Glutamatergic neuron (in vitro differentiated cells): ENCODE results near the gene TMEM63B. TPM values are rescaled to one million over a fixed set of nuclear protein-coding genes. Genes with fewer than 3 reads are reported as not detected.

Source experiments
- DNase-seq: peaks from one replicate; pipeline ENCODE4 v3.0.0; 2022
- H3K27ac Mint-ChIP-seq: one replicate; pipeline ENCODE4 v1.8.0; 2020; ENCODE audit warnings: mild to moderate bottlenecking, mixed read lengths, inconsistent platforms; ENCODE audit not compliant: unreplicated experiment
- H3K27me3 Mint-ChIP-seq: one replicate; pipeline ENCODE4 v1.8.0; 2020; ENCODE audit warnings: mild to moderate bottlenecking, moderate library complexity, mixed read lengths, inconsistent platforms; ENCODE audit not compliant: unreplicated experiment
- H3K36me3 Mint-ChIP-seq: one replicate; pipeline ENCODE4 v1.8.0; 2020; ENCODE audit warnings: mild to moderate bottlenecking, mixed read lengths, inconsistent platforms; ENCODE audit not compliant: unreplicated experiment
- H3K4me1 Mint-ChIP-seq: one replicate; pipeline ENCODE4 v1.8.0; 2020; ENCODE audit warnings: mild to moderate bottlenecking, low read depth, mixed read lengths, inconsistent platforms; ENCODE audit not compliant: unreplicated experiment
- H3K4me3 Mint-ChIP-seq: one replicate; pipeline ENCODE4 v1.8.0; 2020; ENCODE audit warnings: mild to moderate bottlenecking, mixed read lengths, inconsistent platforms; ENCODE audit not compliant: unreplicated experiment
- H3K9me3 Mint-ChIP-seq: one replicate; pipeline ENCODE4 v1.8.0; 2020; ENCODE audit warnings: mild to moderate bottlenecking, moderate library complexity, mixed read lengths, inconsistent platforms; ENCODE audit not compliant: unreplicated experiment
- CTCF ChIP-seq: fragments of 200-600 bp; sonication (generic); IDR thresholded peaks from one replicate; pipeline ENCODE4 v1.5.0; 2021; ENCODE audit not compliant: partially characterized antibody, unreplicated experiment
- total RNA-seq: library from RNA; stranded (reverse); fragmentation: NEBNext Ultra II Directional; extraction: Animal tissue kit (Norgen Biotek cat#: 25700); gene quantifications from one replicate; pipeline ENCODE4 v1.2.1, GENCODE V29; 2021; ENCODE audit not compliant: unreplicated experiment

Gene TMEM63B
- total RNA-seq, 1 donor from 2014 or later, result 148 TPM

- no peak for TF ChIP-seq CTCF
Measured at GRCh38 chr6:44111434-44112417, 15.6 kb upstream of the TMEM63B start.

DNA sequence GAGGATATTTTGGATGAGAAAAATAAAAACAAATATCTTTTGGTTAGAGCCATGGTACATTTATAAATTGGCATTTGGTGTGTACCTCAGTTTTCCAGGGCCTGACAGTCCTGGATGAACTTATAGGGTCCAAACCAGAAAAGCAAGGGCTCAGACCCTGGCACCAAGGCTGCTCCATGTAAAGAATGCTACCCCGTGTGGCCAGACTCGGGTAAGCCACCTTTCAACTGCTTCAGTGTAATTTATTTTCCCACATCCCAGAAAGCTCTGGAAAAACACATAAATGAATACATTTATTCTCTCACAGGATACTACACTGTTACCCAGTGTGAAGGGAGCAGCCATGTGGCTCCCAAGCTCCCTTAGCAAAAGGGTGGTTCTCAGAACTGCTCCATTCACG, 13.9 kb upstream of the TMEM63B start:
- Mint-ChIP-seq H3K4me3 (no peak overlapping the region), H3K27me3 (no peaks in the 10 kb centered on the region), H3K36me3 (no peaks in the 10 kb centered on the region), H3K4me1 (peaks cover 3% of the 10 kb centered on the region), H3K27ac (no peak overlapping the region), H3K9me3 (no peaks in the 10 kb centered on the region)
- TF ChIP-seq CTCF, result peak; percentile 39
- no peak for DNase-seq

More at GRCh38 chr6:44111434-44112417, 15.6 kb upstream of the TMEM63B start:
- Mint-ChIP-seq H3K36me3 (no peaks in the 10 kb centered on the region), H3K27me3 (no peaks in the 10 kb centered on the region), H3K4me1 (peaks cover 3% of the 10 kb centered on the region), H3K4me3 (no peak overlapping the region), H3K9me3 (no peaks in the 10 kb centered on the region), H3K27ac (no peak overlapping the region)
- no peak for DNase-seq

- H3K4me3 Mint-ChIP-seq, result no peak overlapping the region
- H3K9me3 Mint-ChIP-seq, result no peaks in the 10 kb centered on the region
- H3K4me1 Mint-ChIP-seq, result peaks cover 3% of the 10 kb centered on the region
- DNase-seq, result no peak
- no peak overlapping the region for H3K27ac Mint-ChIP-seq
- H3K36me3 Mint-ChIP-seq, result no peaks in the 10 kb centered on the region
- no peak for TF ChIP-seq CTCF
- no peaks in the 10 kb centered on the region for H3K27me3 Mint-ChIP-seq
Measured at GRCh38 chr6:44115866-44116265, 11.5 kb upstream of the TMEM63B start.

GRCh38 chr6:44116641-44117382, 10.5 kb upstream of the TMEM63B start:
- Mint-ChIP-seq H3K27ac (no peak overlapping the region), H3K36me3 (no peaks in the 10 kb centered on the region), H3K4me3 (no peak overlapping the region), H3K9me3 (no peaks in the 10 kb centered on the region), H3K4me1 (peaks cover 3% of the 10 kb centered on the region), H3K27me3 (no peaks in the 10 kb centered on the region)
- no peak for TF ChIP-seq CTCF
- DNase-seq, result no peak
